Kidney (tissue), 14 donors: ENCODE measurements around the gene F12. TPM values are rescaled to one million over a fixed set of nuclear protein-coding genes. Genes with fewer than 3 reads are reported as not detected.

Source experiments
- DNase-seq, 5 donors: peaks; one replicate each; pipeline ENCODE4 v3.0.0-alpha.2; 2013 to 2020
- FAIRE-seq: peaks from 2 replicates; lab custom pipeline; 2012; peaks lifted over from hg19 to GRCh38; lab: Jason Lieb, UNC
- H3K27ac ChIP-seq, 2 donors: one replicate each; pipeline ENCODE4 v1.7.0; 2013; ENCODE audit warnings: low read depth in 2 of 2, low read length in 2 of 2, inconsistent platforms in 1 of 2
- H3K27me3 ChIP-seq: one replicate; pipeline ENCODE4 v1.7.1; 2013; ENCODE audit warnings: low read length, inconsistent platforms; ENCODE audit not compliant: control insufficient read depth, insufficient read depth
- H3K36me3 ChIP-seq, 3 donors: one replicate each; pipeline versions ENCODE4 v1.7.0 to v1.7.1; 2013; ENCODE audit warnings: low read length in 3 of 3, control low read depth in 1 of 3, inconsistent platforms in 1 of 3; ENCODE audit not compliant: insufficient read depth in 3 of 3, control insufficient read depth in 2 of 3
- H3K4me1 ChIP-seq, 3 donors: one replicate each; pipeline versions ENCODE4 v1.7.0 to v1.7.1; 2013; ENCODE audit warnings: low read length in 3 of 3, inconsistent platforms in 1 of 3, low read depth in 1 of 3; ENCODE audit not compliant: control insufficient read depth in 2 of 3, insufficient read depth in 2 of 3
- H3K4me3 ChIP-seq, 3 donors: one replicate each; pipeline versions ENCODE4 v1.7.0 to v1.8.1; 2013; ENCODE audit warnings: low read length in 3 of 3, control low read depth in 1 of 3, inconsistent platforms in 1 of 3
- H3K9ac ChIP-seq, 3 donors: one replicate each; pipeline versions ENCODE4 v1.7.0 to v1.7.1; 2013; ENCODE audit warnings: low read length in 3 of 3, control low read depth in 1 of 3, inconsistent platforms in 1 of 3
- H3K9me3 ChIP-seq, 3 donors: one replicate each; pipeline versions ENCODE4 v1.7.0 to v1.7.1; 2013; ENCODE audit warnings: low read length in 3 of 3, control low read depth in 1 of 3, inconsistent platforms in 1 of 3; ENCODE audit not compliant: control insufficient read depth in 2 of 3, insufficient read depth in 1 of 3
- CTCF ChIP-seq: IDR thresholded peaks from 3 replicates; pipeline ENCODE4 v1.5.1; 2012; ENCODE audit warnings: mild to moderate bottlenecking, moderate library complexity, borderline replicate concordance; ENCODE audit not compliant: insufficient read depth; ENCODE audit errors: extremely low read depth
- intact Hi-C: fragments of 100-400 bp; cut with DNase I; formaldehyde crosslinking; loops from one replicate; pipeline ENCODE4 v1.11.1; 2022
- polyA plus RNA-seq: library from polyadenylated mRNA; stranded (reverse); fragments of 350-450 nt; fragmentation: Illumina TruSeq; extraction: RNeasy Lipid Tissue Mini Kit (QIAGEN cat#74804); gene quantifications from one replicate; pipeline ENCODE4 v1.2.3, GENCODE V29; 2014; ENCODE audit warnings: low read depth, low replicate concordance; ENCODE audit not compliant: insufficient read depth
- total RNA-seq: library from RNA; stranded (reverse); fragmentation: NEBNext Ultra II Directional; extraction: Animal tissue kit (Norgen Biotek cat#: 25700); gene quantifications from one replicate; pipeline ENCODE4 v1.2.1, GENCODE V29; 2021
- donor health status: control.
- donor health status: control.
- donor health status: control.
- donor health status: control.
- donor health status: control.
- donor health status: DM: yes; HTN: yes; CAD: no.
- donor health status: Normal renal cell carcinoma (clear cell type).

The F12 gene
- total and polyA plus RNA-seq, 2 donors from 2014 or later: 3.1 to 4.2 TPM

- no peak for DNase-seq
- Histone ChIP-seq H3K36me3 (no peaks in the 10 kb centered on the region), H3K27ac (no peak overlapping the region), H3K27me3 (no peaks in the 10 kb centered on the region), H3K9ac (no peak overlapping the region), H3K4me1 (peaks cover 0 to 4% (median 0%) of the 10 kb centered on the region in 3 donors), H3K4me3 (no peak overlapping the region), H3K9me3 (no peaks in the 10 kb centered on the region)
- FAIRE-seq: no peak
- TF ChIP-seq CTCF: no peak
- intact Hi-C loops: no loop called here
Measured at GRCh38 chr5:177414481-177414880, 5.1 kb upstream of the F12 start.

GRCh38 chr5:177412603-177413233 lies 3.4 kb upstream of the F12 start:
- no peak for FAIRE-seq

GRCh38 chr5:177410575-177410974 lies 1.2 kb upstream of the F12 start:
- no peak for TF ChIP-seq CTCF
- H3K9ac ChIP-seq: no peak overlapping the region
- no peak for FAIRE-seq

More at GRCh38 chr5:177412603-177413233, 3.4 kb upstream of the F12 start:
- DNase-seq: no peak
- no peaks in the 10 kb centered on the region for H3K9me3 ChIP-seq
- H3K36me3 ChIP-seq: no peaks in the 10 kb centered on the region
- intact Hi-C loops: no loop called here
- no peaks in the 10 kb centered on the region for H3K27me3 ChIP-seq
- H3K9ac ChIP-seq: no peak overlapping the region
- H3K4me3 ChIP-seq: no peak overlapping the region
- no peak for TF ChIP-seq CTCF
- H3K4me1 ChIP-seq: peaks cover 0 to 4% (median 0%) of the 10 kb centered on the region in 3 donors
- H3K27ac ChIP-seq: no peak overlapping the region

More at GRCh38 chr5:177410575-177410974, 1.2 kb upstream of the F12 start:
- Histone ChIP-seq H3K27ac (no peak overlapping the region), H3K4me1 (no peaks in the 10 kb centered on the region), H3K27me3 (no peaks in the 10 kb centered on the region), H3K36me3 (no peaks in the 10 kb centered on the region), H3K9me3 (no peaks in the 10 kb centered on the region), H3K4me3 (no peak overlapping the region)
- intact Hi-C loops: no loop called here
- no peak for DNase-seq
